HG03159 (cell line): ENCODE results near the gene EDARADD.

ENCODE experiments used
- ATAC-seq: cut with Tn5 transposase; IDR thresholded peaks from one replicate; pipeline ENCODE4 v1.9.1; 2021; ENCODE audit warnings: mild to moderate bottlenecking, moderate library complexity; ENCODE audit not compliant: unreplicated experiment

Gene EDARADD

DNA sequence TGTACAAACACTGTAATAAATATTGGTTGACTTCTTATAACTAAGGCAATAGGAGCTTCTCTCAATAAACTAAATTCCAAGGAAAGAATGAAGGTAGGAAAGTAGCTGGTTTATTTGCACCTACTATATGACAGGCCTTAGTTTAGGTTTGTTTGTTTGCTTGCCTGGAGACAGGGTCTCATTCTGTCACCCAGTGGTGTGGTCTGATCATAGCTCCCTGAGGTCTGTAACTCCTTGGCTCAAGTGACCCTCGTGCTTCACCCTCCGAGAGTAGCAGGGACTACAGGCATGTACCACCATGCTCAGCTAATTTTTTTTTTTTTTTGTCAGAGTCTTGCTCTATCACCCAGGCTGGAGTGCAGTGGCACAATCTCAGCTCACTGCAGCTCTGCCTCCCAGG lies 1.9 kb upstream of the EDARADD start:
- no peak for ATAC-seq

DNA sequence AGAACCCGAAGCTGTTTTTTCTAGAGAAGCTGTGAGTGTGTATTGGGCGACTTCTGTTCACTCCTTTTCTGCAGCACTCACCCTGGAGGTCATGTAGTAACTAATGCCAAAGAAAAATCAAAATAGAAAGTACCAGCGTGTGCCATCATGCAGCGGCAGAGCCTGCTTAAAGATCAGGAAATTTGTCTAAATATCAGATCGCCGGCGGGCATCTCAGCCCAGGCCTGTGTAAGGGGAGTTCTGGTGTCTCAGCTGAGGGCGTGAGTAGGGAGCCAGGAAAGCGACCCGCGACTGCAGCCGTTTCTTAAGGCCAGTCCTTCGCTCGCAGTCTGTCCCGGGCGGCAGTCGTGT lies 768 bp downstream of the EDARADD start:
- ATAC-seq, result peak; percentile 39

DNA sequence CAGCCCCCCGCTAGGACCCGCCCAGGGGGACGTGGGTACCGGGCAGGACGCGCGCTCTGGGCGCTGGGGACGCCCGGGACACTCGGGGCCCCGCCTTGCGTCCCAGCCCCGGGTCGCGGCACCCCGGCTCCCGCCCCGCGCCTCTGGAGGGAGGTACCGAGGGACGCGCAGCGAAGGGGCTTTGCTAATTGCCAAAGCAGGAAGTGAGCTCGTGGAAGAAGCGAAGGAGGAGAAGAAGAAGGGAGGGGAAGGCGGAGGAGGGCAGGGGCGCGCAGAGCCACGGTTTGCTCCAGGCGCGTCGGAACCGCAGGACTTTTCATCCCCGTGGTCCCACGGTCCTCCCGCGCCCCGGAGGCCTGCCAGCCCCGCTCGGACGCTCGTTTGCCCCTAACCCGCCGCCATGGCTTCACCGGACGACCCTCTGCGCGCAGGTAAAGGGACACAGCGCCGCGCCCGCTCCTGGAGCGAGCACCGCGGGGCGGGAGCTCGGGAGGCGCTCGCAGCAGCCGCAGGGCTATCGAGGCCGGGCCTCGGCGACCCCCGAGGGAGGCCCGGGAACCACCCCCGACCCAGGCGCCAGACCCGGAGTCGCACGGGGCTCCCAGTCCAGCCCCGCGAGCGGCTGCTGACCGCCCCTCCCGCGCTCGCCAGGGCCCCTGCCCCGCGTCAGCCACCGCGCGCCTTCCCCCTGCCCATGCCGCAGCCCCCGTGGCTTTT lies 1.3 kb downstream of the EDARADD start:
- peak; percentile 69 for ATAC-seq

DNA sequence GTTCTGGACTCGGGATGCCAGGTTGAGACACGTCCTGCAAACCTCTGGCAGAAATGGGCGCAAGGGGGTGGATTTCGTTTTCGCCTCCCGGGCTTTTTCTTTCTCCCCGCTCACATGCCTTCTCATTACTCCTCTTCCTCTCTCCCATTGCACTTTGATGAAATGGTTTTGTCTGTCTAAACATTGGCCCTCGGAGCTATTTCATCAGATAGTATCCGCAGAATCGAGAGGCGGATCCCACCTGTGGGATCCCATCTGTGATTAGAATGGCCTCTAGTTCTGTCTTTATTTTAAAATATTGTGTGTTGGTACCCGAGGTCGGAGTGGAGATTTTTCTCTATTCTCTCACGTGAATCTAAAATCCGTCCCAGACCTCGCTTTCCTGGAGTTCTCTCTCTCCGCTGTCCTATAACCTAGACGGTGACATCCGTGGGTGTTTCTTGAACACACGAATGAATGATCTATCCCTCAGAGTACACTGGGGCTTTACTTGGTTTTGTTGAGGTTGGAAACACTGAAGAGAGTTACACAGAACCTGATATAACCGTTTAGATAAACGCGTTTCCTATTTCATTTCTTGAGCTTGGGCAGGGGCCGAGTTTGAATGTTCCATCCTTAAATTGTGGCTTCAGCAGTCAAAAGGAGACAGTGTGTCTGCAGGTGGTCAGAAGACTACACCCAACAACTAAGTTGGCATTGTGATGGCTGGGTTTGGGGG lies 2.0 kb downstream of the EDARADD start:
- no peak for ATAC-seq

DNA sequence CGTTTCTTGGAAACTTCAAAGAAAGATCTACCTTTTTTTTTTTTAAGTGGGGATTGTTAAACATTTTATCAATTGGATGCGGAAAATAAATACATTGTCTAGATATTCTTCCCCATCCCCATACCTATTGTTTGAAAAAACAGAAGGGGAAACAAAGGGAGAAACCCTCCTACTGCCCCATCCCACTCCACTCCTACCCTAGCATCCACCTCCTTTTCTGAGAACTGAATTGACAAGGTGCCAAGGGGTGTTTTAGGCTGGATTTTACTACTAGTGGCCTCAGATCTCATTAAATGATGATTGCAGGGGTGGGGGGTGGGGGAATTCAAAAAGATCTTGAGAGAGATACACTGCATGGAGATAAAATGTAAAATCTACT lies 2.6 kb downstream of the EDARADD start:
- no peak for ATAC-seq

DNA sequence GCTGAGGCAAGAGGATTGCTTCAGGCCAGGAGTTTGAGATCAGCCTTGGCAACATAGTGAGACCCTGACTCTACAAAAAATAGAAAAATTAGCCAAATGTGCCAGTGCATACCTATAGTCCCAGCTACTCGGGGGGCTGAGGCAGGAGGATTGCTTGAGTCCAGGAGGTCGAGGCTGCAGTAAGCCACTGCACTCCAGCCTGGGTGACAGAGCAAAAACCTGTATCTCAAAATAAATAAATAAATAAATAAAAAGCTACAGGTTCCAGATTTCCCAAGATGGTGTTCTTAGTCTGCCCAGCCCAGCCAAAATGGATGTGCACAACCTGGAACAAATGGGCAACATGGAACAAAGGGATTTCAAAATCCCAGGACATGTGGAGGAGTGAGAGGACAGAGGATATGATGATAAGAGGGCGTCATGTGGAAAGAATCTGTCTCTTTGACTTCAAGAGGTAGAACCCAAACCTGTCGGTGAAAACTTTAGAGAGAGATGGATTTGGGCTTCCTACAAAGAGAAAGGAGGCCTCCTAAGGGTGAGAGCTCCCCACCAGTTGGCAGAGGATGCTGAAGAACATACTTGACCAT lies 3.2 kb downstream of the EDARADD start:
- ATAC-seq, result no peak

DNA sequence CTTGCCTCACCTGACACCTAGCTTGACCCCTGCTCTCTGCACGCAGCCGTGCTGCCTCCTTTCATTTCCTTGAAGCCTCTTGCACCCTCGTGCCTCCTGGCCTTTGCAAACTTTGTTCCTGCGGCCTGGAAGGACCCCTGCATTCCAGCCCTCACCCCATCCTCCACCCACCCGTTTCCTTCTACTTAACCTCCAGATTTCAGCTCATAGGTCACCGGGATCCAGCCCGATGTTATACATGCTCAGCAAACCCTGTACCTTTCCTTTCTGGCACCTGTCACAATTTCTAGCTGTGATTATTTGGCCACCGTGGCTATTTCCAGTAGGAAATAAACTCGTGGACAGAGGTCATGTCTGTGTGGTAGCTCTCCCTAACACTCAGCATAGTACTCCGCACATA lies 4.5 kb downstream of the EDARADD start:
- ATAC-seq, result no peak

DNA sequence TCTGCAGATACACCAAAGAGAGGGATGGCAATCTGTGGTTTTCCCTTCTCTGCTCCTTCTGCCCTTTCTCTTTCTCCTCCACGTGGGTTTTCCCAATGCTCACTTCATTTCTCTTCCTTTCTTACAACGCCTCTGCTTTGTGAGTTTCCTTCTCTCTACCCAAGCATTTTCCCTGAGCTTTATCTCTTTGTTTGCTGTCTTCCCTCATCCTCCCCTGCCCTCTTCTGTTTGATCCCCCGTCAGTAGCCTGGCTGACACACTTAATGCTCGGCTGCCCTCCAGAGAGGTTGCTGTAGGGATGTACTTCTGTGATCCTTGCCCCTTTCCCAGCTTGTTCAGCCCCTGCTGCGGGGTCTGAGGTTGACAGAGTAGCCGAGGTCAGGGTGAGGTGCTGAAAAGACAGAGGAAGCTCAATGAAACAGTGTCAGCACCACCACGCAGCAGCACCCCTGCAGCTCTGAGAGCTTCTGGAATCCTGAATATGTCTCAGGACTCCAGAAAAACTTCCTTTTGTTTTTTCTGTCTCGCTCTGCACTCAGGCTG lies 6.0 kb downstream of the EDARADD start:
- ATAC-seq, result no peak

DNA sequence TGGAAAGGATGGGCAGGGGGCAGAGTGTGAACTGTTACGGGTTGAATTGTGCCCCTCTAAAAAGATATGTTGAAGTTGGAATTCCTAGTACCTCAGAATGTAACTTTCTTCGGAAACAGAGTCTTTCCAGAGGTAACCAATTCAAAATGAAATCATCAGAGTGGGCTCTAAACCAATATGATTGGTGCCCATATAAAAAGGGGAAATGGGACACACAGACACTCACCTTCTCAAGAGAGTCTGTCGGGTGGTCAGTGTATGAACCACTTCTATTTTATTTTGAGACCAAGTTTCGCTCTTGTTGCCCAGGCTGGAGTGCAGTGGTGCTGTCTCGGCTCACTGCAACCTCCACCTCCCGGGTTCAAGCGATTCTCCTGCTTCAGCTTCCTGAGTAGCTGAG lies 7.6 kb downstream of the EDARADD start:
- ATAC-seq, result no peak

DNA sequence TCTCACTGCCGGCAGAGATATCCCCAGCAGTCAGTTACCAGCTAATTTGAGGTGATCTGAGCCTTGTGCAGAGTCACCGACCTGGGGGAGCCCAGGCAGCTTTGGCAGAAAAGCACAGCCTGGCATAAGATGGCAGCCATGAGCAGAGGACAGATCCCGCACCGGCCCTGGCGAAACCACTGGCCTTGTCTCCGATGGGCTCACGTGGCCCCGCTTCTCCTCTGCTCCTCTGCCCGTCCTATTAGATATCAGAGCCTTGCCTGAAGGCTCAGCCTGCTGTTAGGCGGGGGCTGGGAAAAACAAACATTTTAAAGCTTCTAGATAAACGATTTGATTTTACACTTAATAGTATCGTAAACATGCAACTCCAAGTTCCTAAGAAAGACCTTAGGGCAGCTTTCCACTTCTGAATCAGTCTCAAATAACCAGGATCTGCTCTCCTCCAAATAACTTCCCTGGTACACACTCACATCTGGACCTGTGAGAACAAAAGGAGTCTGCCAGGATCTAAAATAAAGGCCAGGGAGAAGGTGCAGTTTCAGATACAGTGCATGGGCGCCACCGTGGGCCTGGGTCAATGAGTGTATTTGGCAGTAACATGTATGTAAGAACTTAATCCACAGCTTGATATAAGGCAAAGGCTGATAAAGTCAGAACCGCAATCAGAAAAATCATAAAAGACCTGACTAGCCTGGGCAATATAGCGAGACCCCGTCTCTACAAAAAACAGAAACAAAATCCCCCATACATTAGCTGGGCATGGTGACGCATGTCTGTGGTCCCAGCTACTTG lies 10.0 kb downstream of the EDARADD start:
- no peak for ATAC-seq

DNA sequence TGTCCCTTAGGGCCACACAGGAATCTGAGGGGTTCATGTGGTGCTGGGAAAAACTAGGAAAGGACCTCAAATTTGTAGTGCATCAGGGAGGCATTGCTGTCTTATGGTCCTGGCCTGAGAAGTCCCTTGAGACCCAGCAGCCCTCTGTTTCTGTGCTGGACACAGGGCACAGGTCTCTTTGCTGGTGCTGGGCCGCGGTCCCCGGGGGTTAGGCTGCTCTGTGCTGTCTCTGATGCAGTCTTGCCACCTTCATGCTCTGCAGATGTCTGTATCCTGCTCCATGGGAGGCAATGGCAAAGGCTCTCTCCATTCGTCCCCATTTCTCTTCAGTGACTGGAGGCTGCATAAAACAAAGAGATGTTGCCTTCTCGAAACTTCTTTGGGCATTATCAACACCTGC lies 13.0 kb downstream of the EDARADD start:
- no peak for ATAC-seq

DNA sequence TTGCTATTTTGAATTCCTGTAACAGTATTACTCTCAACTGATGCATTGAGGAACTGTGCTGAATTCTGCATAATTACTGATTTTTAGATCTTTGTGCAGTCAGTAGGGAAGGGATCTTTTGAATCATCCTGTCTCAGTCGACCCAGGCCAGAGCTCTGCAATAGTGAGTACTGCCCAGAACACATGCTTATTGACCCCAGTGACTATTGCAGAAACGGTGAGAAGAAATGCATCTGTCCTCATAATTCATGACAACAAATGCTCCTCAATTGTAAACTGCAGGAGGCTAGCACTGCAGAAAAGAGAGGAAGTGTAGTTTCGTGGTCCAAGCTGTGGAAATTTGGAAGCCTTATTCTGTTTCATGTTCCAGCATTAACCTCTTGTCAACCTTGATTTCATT lies 19.6 kb downstream of the EDARADD start:
- no peak for ATAC-seq

DNA sequence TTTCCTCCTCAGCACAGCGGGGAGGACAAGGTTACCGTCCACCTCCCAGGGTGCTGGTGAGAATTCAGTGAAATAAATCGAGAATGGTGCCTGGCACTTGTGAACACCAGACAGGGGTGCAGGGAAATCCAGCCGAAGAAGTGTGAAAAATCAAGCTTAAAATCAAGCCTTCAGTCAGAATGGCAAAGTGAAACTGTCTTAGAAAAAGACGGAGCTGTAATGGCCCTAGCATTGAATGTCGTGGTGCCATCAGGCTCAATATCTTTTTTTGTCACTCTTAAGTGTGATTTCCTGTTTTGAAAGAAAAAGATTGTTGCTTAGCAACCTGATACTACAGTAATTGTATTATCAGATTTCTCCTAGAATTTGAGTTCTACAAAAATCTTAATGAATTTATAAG lies 22.1 kb downstream of the EDARADD start:
- no peak for ATAC-seq

DNA sequence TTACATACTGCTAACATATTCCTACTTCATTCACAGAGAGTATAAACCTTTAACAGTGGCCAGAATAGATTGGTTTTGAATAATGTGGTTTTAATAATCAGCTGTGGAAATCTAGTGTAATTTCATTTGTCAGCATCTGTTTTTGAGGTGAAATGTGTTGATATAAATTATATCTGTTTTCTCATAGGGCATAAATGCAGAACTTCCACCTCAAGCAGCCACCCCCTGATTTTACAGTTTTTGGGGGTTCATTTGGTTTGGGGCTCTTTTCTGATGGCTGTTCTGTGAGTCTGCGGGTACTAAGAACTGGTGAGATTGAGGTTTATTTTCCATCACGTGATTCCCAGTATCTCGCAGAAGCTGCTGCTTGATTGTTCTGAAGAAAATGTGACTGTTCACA lies 23.2 kb downstream of the EDARADD start:
- no peak for ATAC-seq

DNA sequence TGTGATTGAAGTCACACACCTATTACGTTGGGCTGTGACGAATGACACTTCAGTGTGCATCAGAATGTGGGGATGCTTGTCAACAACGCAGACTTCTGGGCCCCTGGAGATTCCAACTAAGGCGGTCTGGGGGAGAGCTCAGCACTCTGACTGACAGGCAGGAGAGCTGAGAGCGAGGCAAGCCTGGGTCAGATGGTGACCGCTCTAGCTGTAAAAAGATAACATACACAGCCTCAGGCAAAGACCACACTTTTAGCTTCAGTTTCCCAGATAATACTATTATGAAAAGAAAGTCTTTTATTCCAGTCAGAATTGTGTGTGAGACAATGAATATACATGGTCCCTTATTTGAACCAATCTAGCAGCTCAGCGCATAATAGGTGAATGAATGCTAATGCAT lies 25.4 kb downstream of the EDARADD start:
- no peak for ATAC-seq

DNA sequence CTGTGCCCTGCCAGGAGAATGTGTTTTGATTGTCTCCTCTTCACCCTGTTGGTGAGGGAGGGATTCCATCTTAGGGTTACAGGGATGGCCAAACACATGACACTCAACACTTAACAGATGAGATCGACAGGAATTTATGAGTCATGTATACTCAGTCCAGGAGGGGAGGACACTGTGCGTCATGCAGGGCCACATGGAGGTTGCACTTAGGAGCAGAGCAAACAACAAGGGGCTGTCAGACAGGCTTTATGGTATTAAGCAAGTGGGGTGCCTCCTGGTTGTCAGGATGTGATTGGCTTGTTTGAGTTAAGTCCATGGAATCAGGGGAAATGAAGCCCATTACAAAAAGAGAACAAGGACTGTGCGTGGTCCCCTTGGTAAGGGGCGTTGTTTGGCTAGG lies 26.9 kb downstream of the EDARADD start:
- ATAC-seq, result no peak

DNA sequence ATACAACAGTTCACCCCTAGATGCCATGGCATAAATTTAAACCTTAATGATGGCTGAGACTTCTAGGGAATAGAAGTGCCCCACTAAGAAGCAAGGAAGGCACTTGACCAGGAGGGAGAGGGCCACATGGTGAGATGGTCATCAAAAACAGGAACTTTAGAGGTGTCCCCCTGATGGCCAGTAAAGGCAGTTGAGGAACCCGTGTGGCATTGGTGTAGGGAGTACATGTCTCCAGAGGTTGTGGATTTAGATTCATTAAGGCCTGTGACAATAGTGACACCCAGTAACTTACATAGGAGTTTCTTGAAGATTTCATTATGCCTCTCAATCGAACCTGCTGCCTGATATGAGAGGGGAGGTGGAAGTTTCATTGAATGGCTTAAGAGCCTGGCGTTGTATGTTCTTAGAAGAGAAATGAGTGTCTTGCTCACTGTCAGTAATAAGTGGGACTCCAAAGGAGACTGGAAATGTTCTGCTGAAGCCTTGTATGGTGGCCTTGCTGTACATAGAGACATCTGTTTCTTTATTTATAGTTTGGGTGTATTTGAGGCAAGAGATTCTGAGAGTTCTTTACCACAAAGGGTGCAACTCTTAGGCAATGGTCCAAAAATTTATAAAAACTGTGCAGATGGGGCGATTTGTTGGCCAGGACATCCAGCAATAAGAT lies 27.9 kb downstream of the EDARADD start:
- ATAC-seq, result no peak

DNA sequence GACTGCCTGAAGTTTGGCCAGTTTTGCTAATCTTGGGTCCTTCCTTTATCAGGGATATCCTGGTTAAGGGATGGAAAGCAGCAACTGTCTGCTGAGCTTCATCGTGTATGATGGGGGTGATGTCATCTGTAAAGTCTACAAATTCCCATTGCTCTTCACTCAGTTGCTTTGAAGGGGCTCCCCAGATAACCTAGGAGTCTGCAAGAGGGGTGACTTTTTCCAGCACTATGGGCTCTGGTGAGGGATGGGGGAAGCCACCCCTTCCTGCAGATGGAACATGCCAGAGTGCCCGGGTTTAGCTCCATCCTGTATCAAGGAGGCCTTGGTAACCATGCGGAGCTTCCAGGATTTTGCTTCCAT lies 28.4 kb downstream of the EDARADD start:
- no peak for ATAC-seq

DNA sequence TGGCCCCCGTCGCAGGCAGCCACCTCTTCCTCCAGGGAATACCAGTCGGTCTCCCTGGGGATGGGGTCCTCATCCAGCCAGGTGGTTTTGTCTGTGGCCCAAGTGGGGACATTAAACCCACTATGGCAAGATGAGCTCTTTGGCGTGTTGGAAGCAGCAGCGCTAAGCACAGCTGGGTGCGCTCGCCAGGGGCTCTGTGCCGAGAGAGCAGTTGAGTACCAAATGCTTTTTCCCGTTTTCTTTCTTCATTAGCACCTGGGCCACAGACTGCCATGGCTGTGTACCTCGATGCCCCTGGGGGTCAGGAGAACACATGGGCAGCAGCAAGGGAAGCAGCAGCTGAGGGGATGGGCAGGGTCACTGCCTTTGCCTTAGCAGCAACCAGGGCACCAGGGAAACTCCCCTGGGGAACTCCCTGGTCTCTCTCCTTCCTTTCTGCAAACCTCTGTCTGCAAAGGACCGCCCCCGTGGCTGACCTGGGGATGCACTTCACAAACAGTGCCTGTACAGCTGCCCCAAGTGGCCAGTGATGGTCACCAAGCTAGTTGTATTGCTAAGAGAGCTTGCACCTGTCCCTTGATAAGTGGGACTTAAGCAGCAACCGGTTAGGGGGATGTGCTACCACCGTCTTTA lies 31.1 kb downstream of the EDARADD start:
- ATAC-seq, result peak; percentile 97

DNA sequence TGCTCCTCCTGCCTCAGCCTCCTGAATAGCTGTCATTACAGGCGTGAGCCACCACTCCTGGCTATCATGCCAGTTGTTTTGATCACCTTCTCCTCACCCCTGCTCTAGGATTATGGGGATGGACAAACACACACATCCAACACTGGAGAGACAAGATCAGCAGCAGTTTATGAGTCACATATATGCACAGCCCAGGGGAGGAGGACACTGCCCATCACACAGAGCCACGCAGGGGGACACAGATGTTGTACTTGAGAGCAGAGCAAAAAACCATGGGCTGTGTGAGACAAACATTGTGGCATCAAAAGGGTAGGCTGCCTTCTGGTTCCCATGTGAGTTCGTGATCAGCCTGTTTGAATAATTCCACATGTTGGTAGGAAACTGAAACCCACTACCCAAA lies 32.1 kb downstream of the EDARADD start:
- no peak for ATAC-seq
